Right atrium auricular region (tissue), 2 donors: ENCODE data around the gene SRSF12. TPM values are rescaled to one million over a fixed set of nuclear protein-coding genes. Genes with fewer than 3 reads are reported as not detected.

Experiments
- DNase-seq: peaks from one replicate; pipeline ENCODE4 v3.0.0-alpha.2; 2019; ENCODE audit warnings: low spot score
- H3K27ac ChIP-seq, 2 donors: fragments of 200-600 bp; sonication (generic); 1 replicate in 1 of 2; 2 replicates in 1 of 2; pipeline ENCODE4 v1.5.1; 2016 to 2019
- H3K27me3 ChIP-seq, 2 donors: fragments of 200-600 bp; sonication (generic); one replicate each; pipeline versions ENCODE4 v1.5.1 to v1.6.0; 2017 to 2019
- H3K36me3 ChIP-seq: fragments of 200-600 bp; sonication (generic); one replicate; pipeline ENCODE4 v1.5.1; 2016
- H3K4me1 ChIP-seq, 2 donors: fragments of 200-600 bp; sonication (generic); one replicate each; pipeline versions ENCODE4 v1.5.1 to v1.6.0; 2017 to 2019
- H3K4me3 ChIP-seq, 2 donors: fragments of 200-600 bp; sonication (generic); 1 replicate in 1 of 2; 2 replicates in 1 of 2; pipeline ENCODE4 v1.5.1; 2017 to 2019; ENCODE audit warnings: mild to moderate bottlenecking in 1 of 2, moderate library complexity in 1 of 2
- H3K9me3 ChIP-seq, 2 donors: fragments of 200-600 bp; sonication (generic); one replicate each; pipeline ENCODE4 v1.5.1; 2019
- total RNA-seq, 2 donors: library from RNA; depleted of rRNA; stranded (reverse); fragments of >200 nt; gene quantifications; one replicate each; pipeline ENCODE4 v1.1.0, GENCODE V29; 2016
- TF ChIP-seq, protein P1 (sequence below), 2 donors: fragments of 200-600 bp; sonication (generic); IDR thresholded peaks; one replicate each; pipeline ENCODE4 v1.5.1; 2019; ENCODE audit warnings: antibody characterized with exemption in 2 of 2

The SRSF12 gene
- total RNA-seq, 2 donors from 2014 or later: 0.75 TPM; not detected in 1

DNA sequence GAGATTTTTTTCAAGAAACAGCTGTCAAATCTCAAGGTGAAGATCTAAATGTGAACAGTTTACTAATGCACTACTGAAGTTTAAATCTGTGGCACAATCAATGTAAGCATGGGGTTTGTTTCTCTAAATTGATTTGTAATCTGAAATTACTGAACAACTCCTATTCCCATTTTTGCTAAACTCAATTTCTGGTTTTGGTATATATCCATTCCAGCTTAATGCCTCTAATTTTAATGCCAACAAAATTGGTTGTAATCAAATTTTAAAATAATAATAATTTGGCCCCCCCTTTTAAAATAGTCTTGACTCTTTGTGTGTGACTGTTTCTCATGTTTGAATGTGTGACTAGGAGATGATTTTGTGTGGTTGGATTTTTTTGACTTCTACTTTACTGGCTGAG, 33.3 kb downstream of the SRSF12 start:
- Histone ChIP-seq H3K27ac (peak overlapping the region in 1 of 2 donors; percentile 100), H3K4me1 (peaks cover 0 to 30% of the 10 kb centered on the region in 2 donors), H3K9me3 (no peaks in the 10 kb centered on the region), H3K27me3 (no peaks in the 10 kb centered on the region), H3K36me3 (peaks cover 30% of the 10 kb centered on the region), H3K4me3 (no peak overlapping the region)
- no peak for DNase-seq
- TF ChIP-seq, protein P1, sequence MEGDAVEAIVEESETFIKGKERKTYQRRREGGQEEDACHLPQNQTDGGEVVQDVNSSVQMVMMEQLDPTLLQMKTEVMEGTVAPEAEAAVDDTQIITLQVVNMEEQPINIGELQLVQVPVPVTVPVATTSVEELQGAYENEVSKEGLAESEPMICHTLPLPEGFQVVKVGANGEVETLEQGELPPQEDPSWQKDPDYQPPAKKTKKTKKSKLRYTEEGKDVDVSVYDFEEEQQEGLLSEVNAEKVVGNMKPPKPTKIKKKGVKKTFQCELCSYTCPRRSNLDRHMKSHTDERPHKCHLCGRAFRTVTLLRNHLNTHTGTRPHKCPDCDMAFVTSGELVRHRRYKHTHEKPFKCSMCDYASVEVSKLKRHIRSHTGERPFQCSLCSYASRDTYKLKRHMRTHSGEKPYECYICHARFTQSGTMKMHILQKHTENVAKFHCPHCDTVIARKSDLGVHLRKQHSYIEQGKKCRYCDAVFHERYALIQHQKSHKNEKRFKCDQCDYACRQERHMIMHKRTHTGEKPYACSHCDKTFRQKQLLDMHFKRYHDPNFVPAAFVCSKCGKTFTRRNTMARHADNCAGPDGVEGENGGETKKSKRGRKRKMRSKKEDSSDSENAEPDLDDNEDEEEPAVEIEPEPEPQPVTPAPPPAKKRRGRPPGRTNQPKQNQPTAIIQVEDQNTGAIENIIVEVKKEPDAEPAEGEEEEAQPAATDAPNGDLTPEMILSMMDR (IDR thresholded peaks at IDR 0.05): no peak

DNA sequence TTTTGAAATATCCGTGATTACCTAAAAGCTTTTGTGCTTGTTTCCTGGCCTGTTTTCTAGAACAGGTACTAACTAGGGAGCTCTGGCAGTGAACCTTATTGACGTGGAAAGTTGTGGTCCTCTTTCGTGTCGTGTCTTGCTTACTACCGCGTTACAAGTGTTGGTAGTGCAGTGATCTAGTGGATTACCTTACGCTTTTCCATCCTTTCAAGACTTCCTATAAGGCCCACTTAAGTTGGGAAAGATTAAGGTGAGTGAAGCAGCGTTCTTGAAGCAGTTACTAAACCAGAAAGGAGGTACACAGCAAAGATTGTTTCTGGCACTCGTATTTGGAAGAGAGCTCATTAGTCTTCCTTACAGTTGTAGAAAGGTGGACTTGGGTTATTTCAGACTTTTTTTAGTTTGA, 35.4 kb downstream of the SRSF12 start:
- peak overlapping the region; percentile 100 for H3K27ac ChIP-seq
- peak overlapping the region; percentile 99 to 100 for H3K4me3 ChIP-seq
- H3K9me3 ChIP-seq: no peaks in the 10 kb centered on the region
- TF ChIP-seq, protein P1 (IDR thresholded peaks at IDR 0.05): no peak
- H3K36me3 ChIP-seq: peaks cover 30% of the 10 kb centered on the region
- DNase-seq: no peak
- H3K27me3 ChIP-seq: no peaks in the 10 kb centered on the region
- peaks cover 0 to 37% of the 10 kb centered on the region in 2 donors for H3K4me1 ChIP-seq

DNA sequence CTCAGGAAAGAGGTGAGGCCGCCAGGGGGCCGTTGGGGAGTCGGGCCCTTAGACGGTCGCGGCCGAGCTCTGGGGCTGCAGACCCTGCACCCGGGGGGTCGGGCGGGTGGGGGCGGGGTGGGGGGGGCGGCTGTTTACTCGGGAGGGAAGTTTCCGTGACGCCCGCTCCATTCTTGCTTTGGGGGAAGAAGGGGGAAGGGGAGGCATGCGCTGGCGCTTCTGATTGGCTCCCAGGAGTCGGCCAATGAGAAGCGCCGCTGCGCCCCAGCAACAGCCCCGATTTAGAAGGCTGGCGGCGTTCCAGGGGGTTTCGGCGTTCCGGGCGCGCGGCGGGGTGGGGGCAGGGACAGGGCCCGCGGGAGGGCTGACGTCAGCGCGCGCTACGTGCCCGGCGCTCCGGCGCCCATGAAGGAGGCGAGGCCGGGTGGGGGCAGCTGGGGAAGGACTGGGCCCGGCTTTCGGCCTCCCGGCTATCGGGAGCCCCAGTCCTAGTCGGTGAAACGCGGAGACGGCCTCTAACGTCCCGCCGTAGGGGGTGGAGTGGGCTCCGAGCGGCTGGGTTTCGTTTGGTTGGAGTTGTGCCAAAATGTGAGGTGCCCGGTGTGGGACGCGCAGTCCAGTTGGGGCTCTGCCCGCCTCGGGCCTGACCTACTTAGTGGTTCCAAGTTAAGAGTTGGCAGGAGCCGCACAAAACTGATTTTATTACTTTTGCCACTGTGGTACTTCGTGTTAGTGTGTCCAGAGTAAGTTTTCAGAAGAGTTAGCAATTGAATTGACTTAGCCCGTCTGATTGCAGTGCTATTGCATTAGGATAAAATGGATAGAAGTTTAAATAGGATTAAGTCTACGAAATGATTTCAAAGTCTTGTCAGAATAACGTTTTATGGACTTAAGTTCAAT, 36.2 kb downstream of the SRSF12 start:
- peaks cover 0 to 37% of the 10 kb centered on the region in 2 donors for H3K4me1 ChIP-seq
- DNase-seq: peak; percentile 99
- H3K27ac ChIP-seq: peak overlapping the region; percentile 100
- H3K27me3 ChIP-seq: no peaks in the 10 kb centered on the region
- TF ChIP-seq, protein P1 (IDR thresholded peaks at IDR 0.05): no peak
- peak overlapping the region; percentile 99 to 100 for H3K4me3 ChIP-seq
- no peaks in the 10 kb centered on the region for H3K9me3 ChIP-seq
- peaks cover 30% of the 10 kb centered on the region for H3K36me3 ChIP-seq

DNA sequence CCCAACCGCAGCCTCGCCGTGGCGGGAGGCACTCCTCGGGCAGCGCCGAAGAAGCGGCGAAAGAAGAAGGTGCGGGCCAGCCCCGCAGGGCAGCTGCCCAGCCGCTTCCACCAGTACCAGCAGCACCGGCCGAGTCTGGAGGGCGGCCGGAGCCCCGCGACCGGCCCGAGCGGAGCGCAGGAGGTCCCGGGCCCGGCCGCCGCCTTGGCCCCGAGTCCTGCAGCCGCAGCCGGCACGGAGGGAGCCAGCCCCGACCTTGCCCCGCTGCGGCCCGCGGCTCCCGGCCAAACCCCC, 36.8 kb downstream of the SRSF12 start:
- Histone ChIP-seq H3K27ac (peak overlapping the region; percentile 100), H3K4me1 (peaks cover 0 to 37% of the 10 kb centered on the region in 2 donors), H3K9me3 (no peaks in the 10 kb centered on the region), H3K27me3 (no peaks in the 10 kb centered on the region), H3K36me3 (peaks cover 29% of the 10 kb centered on the region), H3K4me3 (peak overlapping the region; percentile 99 to 100)
- DNase-seq: no peak
- TF ChIP-seq, protein P1 (IDR thresholded peaks at IDR 0.05): no peak

- Histone ChIP-seq H3K27ac (peak within 1 kb of the TSS; percentile 100), H3K36me3 (peaks cover 23% of the 10 kb centered on the region), H3K4me3 (peak within 1 kb of the TSS; percentile 99 to 100), H3K27me3 (no peaks in the 10 kb centered on the region), H3K9me3 (no peaks in the 10 kb centered on the region), H3K4me1 (peaks cover 0 to 33% of the 10 kb centered on the region in 2 donors)
- TF ChIP-seq, protein P1 (IDR thresholded peaks at IDR 0.05): peak in 1 of 2 donors; percentile 8
- peak; percentile 100 for DNase-seq
Observed at GRCh38 chr6:89080281-89081128, 37.4 kb downstream of the SRSF12 start, which contains the start of gene PNRC1. PNRC1 (plus strand) TSS chr6:89080751; CDS start chr6:89080895, 144 bp downstream.
